NCI-H82 (cell line): Measurements from ENCODE around the gene DRD5.

Experiments used
- DNase-seq: peaks from one replicate; lab custom pipeline; 2025; lab: John Stamatoyannopoulos, UW

DRD5 gene

DNA sequence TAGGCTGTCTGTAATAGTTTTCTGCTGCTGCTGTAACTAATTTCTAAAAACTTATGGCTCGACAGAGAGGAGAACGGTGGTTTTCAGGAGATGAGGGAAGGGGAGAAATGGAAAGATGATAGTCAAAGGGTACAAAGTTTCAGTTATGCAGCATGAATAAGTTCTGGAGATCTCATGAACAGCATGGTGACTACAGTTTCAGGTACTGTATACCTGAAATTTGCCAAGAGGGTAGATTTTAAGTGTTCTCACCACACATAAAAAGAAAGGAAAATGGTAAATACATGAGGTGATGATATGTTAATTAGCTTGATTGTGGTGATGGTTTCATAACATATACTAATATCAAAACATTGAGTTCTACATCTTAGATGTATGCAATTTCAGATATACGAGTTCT is 34.9 kb downstream of the DRD5 start:
- no peak for DNase-seq

DNA sequence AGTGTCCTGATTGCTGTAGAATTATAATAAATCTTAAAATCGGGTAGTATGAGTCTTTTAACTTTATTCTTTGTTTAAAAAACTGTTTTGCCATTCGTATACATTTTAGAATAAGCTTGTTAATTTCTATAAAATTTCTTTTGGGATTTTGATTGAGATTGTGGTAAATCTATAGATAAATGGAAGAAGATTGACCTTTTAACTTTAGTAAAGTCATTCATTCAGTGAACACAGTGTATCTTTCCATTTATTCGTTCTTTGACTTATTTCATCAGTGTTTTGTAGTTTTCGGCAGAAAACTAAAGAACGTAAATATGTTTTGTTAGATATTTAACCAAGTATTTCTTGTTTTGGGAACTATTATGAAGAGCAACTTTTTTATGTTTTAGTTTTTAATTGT is 38.9 kb downstream of the DRD5 start:
- DNase-seq = no peak

DNA sequence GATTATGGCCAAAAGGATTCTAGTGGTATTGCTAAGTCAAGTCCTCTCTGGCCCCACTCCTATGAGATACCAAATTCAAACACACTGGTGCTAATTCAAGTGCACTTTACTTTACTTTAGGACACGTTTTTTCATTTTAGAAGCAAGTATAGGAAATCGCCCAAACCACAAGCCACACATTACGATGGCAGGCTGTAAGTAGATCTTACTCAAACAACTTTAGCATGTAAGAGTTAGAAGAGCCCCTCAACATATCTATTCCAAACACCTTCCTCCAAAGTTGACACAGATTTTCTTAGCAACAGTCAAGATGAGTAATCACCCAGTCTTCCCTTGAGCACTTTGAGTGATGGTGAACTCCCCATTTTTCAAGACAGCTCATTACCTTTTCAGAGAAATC is 43.6 kb downstream of the DRD5 start:
- no peak for DNase-seq

DNA sequence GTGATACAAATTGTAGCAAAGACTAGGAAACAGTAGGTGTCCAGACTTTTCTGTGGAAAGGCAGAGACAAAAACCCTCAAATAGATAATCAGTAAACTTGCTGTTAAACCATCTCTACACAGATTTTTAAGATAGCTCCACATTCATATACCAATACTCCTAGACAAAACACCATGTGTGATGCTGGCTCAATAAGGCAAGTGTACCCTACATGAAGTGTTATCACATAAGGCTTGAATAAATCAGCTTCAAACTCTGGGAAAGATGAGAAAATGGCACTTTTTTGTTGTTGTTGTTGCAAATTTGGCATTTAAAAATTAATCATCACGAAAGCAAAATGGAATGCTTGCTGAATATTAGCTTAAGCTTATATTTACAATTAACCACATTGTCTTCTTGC is 45.1 kb downstream of the DRD5 start:
- no peak for DNase-seq

DNA sequence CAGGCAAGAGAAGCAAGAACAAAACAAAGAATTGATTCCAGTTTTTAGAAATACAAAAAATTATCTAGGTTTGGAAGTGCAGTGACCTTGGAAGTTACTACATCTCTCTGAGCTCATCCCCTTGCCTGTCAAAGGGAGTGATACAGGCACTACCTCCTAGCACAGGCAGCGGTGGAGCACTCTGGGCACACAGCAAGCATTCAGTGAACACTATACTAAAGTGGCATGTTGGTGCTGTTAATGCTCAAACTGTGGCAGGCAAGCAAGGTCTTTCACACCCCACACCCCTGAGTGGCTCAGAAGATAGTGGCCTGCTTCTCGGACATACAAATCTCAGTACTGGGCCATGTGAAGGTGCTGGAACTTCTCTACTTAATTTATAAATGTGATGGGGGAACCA is 51.2 kb downstream of the DRD5 start:
- DNase-seq = no peak

DNA sequence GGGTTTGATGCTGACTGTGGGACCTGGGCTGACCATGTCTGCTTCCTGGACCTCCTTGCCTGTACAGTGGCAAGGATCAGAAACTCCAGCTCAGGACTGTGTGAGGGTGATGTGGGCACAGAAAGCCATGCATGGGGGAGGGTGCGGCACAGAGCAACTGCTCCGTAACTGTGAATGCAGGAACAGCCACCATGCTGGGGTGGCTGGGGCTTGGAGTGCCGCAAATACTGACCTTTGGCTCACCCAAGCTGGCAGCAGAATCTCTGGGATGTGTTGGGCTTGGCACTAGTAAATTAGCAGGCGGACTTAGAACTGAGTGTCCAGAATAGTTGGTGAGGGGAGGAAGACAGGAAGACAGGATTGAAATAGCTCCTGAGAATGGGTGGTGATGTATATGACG is 52.0 kb downstream of the DRD5 start:
- no peak for DNase-seq
